NCI-H526 treated with DMSO at 0.1 percent for 48 hours (cell line): ENCODE data around the gene CLDN24.

Experiments used
- DNase-seq: peaks from one replicate; lab custom pipeline; 2025; lab: John Stamatoyannopoulos, UW

CLDN24 gene

GRCh38 chr4:183284258-183284785, 37.9 kb downstream of the CLDN24 start:
- no peak for DNase-seq

GRCh38 chr4:183276106-183276505, 46.1 kb downstream of the CLDN24 start:
- DNase-seq = no peak

GRCh38 chr4:183272384-183272783, 49.8 kb downstream of the CLDN24 start:
- no peak for DNase-seq
